Stimulated activated CD8-positive, alpha-beta memory T cell treated with anti-CD3 and anti-CD28 coated beads, Interleukin-4, amount 100 ng/mL, for 48 hours (primary cell): ENCODE results near the gene GLYATL1.

ENCODE experiments used
- DNase-seq: peaks from one replicate; pipeline ENCODE4 v3.0.0-alpha.2; 2020

Gene GLYATL1

DNA sequence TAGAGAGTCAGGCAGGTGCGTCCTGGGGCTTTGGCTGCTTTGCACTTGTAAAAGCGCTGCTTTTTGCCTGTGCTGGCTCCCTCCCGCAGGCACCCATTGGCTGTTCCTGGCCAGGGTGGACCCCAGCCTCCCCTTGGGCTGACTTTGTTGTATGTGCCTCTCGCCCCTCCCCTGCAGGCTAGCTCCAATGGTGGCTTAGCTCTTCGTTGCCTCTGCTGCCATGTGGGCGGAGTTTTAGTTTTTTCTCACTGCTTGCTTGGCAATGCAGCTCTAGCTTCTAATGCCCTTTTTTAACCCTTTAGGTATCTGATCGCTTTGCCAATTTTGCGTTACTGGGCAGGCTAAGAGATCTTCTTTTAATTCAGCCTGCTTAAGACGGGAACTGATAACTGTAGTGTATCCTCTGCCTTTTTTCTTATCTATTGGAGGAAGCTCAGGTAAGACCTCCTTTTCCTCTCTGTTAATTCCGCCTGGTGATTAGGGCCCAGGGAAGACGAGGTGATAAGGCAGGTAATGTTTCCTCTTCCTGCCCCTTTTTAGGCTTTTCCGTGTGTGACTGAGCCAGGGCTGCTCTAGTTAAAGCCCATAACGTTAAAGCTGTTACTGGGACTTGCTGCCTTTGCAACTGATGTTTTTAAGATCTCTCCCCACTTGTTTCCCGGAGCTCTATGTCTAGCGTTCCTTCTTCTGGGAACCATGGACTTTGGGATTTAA is 11.7 kb upstream of the GLYATL1 start:
- no peak for DNase-seq

GRCh38 chr11:58928107-58928499 is 11.2 kb upstream of the GLYATL1 start:
- no peak for DNase-seq

DNA sequence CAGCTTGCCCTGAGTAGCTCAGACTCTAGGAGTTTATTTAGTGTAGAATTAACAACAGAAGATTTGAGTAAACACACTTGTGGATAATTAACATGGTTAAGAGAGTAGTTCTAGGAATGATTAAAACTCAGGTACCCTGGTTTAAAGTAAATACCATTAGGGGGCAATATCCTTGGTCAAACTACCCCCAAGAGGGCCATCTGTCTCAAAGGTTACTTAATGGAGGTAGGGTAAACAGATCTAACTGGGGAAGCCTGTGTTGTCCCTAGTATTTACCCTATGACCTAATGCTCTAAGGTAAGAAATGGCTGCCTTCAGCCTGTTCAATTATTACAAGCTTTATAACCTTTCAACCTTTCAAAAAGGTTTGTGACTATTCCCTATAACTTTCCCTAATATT is 10.6 kb upstream of the GLYATL1 start:
- no peak for DNase-seq

GRCh38 chr11:58930926-58931325 is 8.4 kb upstream of the GLYATL1 start:
- DNase-seq = no peak

- no peak for DNase-seq
Observed at GRCh38 chr11:58933661-58934060, 5.6 kb upstream of the GLYATL1 start.

DNA sequence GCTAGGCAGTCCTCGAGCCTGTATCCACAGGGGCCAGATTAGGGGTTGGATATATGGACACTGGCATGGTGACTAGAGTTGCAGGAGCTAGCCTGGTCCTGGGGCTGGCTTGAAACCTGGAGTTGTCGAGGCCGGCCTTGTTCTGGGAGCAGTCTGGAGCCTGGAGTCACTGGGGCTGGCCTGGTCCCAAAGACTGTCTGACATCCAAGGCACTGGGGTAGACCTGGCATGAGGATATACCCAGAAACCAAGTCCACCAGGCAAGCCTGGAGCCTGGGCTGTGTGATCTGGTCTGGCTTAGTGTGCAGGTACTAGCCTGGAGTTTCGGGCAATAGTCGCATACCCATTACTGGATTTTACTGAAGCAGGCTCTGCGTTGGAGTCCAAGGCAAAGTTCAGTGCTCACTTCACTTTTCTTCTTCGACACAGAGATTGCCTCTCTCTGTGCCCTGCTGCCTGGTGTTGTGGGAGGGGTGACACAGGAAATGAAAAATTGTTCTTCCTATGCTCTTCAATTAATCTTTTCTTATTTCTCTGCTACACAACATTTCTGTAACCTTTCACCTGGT is 4.3 kb upstream of the GLYATL1 start:
- DNase-seq = no peak

- DNase-seq = no peak
Observed at GRCh38 chr11:58938398-58938797, 890 bp upstream of the GLYATL1 start.

DNA sequence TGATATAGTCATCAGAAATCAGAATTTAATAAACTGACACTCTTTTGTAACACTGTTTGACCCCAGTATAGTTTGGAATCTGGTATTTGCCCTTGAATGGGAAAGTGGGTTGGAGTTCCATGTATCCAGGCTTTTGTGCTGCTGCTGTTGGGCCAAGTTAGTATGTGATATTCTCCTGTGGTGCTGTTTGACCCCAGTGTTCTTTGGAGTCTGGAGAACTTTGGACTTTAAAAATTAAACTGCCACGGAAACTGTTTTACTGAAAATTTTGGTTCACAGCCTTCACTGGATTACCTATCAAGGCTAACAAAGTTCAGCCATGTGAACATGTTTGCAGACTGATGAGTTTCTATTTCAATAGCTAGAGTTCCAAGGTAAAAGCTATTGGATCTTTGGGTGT is 740 bp downstream of the GLYATL1 start:
- no peak for DNase-seq

GRCh38 chr11:58941838-58942237 is 2.5 kb downstream of the GLYATL1 start:
- no peak for DNase-seq

DNA sequence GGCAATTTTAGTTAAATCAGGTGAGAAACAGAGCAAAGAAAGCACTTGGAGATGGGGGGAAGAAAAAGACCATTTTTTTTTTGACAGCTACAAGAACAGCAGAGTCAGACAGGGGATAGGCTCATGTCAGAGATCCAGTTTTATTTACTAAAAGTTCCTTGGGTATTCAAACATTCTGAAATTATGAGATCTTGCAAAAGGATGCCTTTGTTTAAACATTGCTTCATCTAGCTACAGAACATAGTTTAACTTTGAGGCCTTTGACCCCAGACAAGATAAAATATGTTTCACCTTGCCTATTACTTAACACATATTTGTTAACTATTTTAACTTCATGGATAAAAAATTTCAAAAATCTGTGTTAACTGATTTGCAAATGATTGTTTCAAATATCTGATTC is 6.4 kb downstream of the GLYATL1 start:
- DNase-seq = no peak

- no peak for DNase-seq
Observed at GRCh38 chr11:58949184-58949583, 9.9 kb downstream of the GLYATL1 start.

GRCh38 chr11:58957922-58958321 is 18.6 kb downstream of the GLYATL1 start:
- DNase-seq = no peak

GRCh38 chr11:58958500-58958899 is 19.2 kb downstream of the GLYATL1 start:
- peak; percentile 72 for DNase-seq

DNA sequence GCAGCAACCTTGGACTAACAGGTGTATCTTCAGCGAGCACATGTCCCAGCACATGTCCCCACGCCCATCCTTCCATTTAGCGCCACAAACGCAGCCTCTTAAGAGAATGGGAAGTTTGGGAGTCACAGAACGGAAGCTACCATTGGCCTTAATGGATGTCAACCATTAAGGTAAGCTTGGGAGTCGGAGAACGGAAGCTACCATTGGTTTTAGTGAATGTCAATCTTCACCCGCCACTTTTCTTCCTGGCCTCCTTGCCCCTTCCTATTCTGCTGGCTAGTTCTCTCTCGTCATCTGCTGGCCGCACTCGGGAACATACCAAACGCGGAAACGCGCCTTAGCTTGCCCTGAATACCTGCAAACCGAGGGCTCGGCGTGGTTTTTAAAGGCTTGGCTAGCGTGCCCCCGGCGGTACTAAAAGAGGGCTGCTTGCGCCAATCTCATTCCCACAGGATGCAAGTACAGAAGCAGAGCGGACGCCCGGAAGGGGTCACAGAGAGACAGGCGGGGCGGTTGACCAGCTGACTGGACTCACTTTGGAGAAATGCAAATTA is 24.3 kb downstream of the GLYATL1 start:
- no peak for DNase-seq

DNA sequence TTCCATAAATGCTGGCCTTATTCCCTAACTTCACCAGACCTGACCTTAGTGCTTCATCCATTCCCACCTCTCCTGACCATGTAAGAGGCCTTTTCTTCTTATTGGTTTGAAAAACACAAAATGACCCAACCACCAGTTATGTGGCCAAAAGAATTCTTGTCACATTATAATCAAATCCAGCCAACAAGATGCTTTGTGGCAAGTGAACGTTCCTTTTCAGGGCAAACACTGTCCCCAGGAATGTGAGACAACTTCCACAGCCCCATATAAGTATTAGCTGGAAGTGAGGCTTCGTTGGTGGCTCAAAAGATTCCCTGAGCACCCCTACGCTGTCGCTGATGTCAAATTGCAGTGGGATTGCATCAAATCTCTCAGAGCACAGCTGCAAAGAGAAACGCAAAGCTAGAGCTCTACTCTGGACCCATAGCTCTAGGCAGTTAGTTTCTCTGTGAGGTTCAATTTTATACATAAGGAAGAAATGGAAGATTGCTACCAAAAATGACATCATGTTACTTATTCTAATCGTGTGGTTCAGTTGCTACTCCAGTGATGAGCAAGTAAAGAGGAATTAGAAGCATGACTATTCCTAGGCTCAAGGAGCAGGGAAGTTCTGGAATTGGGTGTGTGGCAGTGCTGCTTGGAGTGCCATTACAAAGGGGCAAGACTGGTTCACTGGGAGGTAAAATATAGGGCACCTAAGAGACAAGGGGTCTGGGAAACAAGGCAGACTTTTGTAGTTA is 26.1 kb downstream of the GLYATL1 start:
- DNase-seq = no peak

- DNase-seq = no peak
Observed at GRCh38 chr11:58968251-58968711, 29.0 kb downstream of the GLYATL1 start.

DNA sequence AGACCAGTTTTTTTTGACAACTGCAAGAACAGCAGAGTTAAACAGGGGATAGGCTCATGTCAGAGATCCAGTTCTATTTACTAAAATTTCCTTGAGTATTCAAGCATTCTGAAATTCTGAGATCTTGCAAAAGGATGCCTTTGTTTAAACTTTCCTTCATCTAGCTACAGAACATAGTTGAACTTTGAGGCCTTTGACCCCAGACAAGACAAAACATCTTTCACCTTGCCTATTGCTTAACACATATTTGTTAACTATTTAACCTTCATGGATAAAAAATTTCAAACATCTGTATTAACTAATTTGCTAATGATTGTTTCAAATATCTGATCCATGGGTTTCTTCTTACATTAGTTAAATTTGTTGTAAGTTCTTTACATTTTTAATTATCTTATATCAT is 38.2 kb downstream of the GLYATL1 start:
- no peak for DNase-seq

DNA sequence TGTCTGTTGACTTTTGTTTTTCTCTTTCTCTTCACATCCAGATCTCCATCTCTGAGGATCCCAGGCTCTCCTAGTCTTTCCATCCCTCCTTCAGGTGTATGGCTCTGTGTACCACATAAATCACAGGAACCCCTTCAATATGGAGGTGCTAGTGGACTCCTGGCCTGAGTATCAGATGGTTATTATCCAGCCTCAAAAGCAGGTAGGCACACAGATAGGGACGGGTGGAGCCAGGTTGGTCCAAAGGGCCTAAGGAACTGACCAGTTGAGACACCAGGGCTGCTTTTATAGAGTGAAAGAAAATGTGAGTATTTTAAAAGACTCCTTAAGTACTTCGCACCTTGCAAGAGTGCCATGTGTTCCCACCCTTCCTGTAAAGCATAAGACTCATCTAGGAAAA is 39.9 kb downstream of the GLYATL1 start:
- DNase-seq = no peak

DNA sequence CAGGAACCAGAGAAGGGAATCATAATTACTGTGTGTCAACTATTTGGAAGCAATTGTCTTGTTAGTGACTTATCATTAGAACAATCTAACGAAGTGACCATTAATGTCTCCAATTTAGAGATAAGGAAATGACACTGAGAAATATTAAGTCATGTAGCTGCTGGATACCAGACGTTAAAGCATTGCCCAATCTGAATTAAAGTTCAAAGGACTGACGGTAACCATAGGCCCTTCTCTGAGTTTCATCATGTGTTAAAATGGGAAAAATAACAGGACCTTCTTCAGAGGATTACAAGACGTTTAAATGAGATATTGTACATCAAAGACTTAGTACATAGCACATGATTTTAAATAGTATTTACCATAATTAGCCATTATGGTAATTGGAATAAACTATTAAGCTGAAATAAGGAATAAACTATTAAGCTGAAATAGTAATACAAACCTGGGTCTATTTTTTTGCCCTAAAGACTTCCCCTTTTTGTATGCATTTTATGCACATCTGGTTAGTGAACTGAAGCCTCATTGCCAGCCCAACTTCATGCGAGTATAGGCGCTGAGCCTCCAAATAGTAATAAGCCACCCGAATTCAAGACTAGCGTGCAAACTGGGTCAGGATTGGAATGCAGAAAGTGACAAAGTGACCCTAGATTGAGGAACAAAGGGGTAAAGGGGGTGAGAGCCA is 41.0 kb downstream of the GLYATL1 start:
- DNase-seq = no peak

- DNase-seq = no peak
Observed at GRCh38 chr11:58992489-58992888, 53.2 kb downstream of the GLYATL1 start.

DNA sequence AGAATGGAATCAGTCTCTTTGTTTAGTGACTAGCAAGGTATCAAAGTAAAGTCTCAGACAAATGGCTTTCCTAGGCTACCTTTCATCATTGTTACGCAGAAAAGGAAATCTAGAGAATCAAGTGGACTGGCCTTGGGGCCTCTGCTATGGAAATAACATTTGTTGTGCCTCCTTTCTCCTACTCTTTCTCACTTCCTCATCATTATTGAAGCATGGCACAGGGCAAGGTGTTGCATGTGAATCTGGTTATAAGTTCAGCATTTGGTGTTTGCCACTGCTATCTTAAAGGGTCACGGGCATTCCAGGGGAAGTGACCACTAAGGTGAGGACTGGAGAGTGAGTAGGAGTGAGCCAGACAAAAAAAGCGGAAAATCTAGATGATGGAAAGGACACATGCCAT is 54.9 kb downstream of the GLYATL1 start:
- no peak for DNase-seq

- no peak for DNase-seq
Observed at GRCh38 chr11:58998480-58999290, 59.4 kb downstream of the GLYATL1 start.
